ENCODE data around the gene PIK3R6.

- no peak for TF ChIP-seq CTCF (IDR thresholded peaks at IDR 0.05; ENCODE audit: low read depth, low read length, poor library complexity, severe bottlenecking)
- TF ChIP-seq EZH2phosphoT487 (IDR thresholded peaks at IDR 0.05; ENCODE audit: borderline replicate concordance, low read length), result no peak
These were observed 26.8 kb upstream of the PIK3R6 start for GRCh38 chr17:8894202-8894671.

Measured in DOHH2 (cell line).